ENCODE data around the gene LGALSL. TPM values are rescaled to one million over a fixed set of nuclear protein-coding genes. Genes with fewer than 3 reads are reported as not detected.

The LGALSL gene
- polyA plus RNA-seq, 1 donor (not counting 4 experiments of a cell fraction or from before 2014, with no cell fraction given), result 55.4 TPM

GRCh38 chr2:64463781-64464180 lies 9.8 kb downstream of the LGALSL start:
- DNase-seq (ENCODE audit: low read depth, low spot score) (no peak), FAIRE-seq (no peak)
- Histone ChIP-seq H4K20me1 (ENCODE audit: control insufficient read depth, extremely low read depth, insufficient read depth, low read length) (no peaks in the 10 kb centered on the region), H3K4me1 (ENCODE audit: control insufficient read depth, extremely low read depth, insufficient read depth, low read length) (peaks cover 10% of the 10 kb centered on the region), H3K9me3 (ENCODE audit: control insufficient read depth, low read depth, low read length) (no peaks in the 10 kb centered on the region), H3K36me3 (ENCODE audit: control insufficient read depth in 2 of 2, extremely low read depth in 1 of 2, insufficient read depth in 2 of 2, low read length in 2 of 2) (peaks cover 2 to 5% of the 10 kb centered on the region in 2 experiments), H3K27ac (ENCODE audit: control insufficient read depth, insufficient read depth, low read length) (no peak overlapping the region), H2AFZ (ENCODE audit: control insufficient read depth, low read length) (no peak overlapping the region), H3K4me2 (ENCODE audit: control insufficient read depth, extremely low read depth, insufficient read depth, low read depth, low read length) (no peak overlapping the region), H3K79me2 (ENCODE audit: control insufficient read depth, insufficient read depth, low read length) (no peaks in the 10 kb centered on the region), H3K9ac (ENCODE audit: control insufficient read depth, extremely low read depth, insufficient read depth, low read length) (no peak overlapping the region), H3K9me1 (ENCODE audit: control insufficient read depth, extremely low read depth, insufficient read depth, low read length) (no peaks in the 10 kb centered on the region), H3K4me3 (ENCODE audit: control insufficient read depth in 2 of 3, extremely low read depth in 1 of 3, insufficient read depth in 2 of 3, low read depth in 1 of 3, low read length in 3 of 3) (no peak overlapping the region), H3K27me3 (ENCODE audit: control insufficient read depth, extremely low read depth, insufficient read depth, low read length) (no peaks in the 10 kb centered on the region)
- dilution Hi-C loops (cut with MboI; ENCODE audit: extremely low pct_ligation_motif_present, low sequenced_read_pairs), result no loop called here
- TF ChIP-seq EZH2 (IDR thresholded peaks at IDR 0.05; ENCODE audit: low read length) (no peak), CTCF (optimal IDR thresholded peaks at IDR 0.05 in 1 of 3, IDR thresholded peaks at IDR 0.05 in 1 of 3, conservative IDR thresholded peaks at IDR 0.05 in 1 of 3; ENCODE audit: extremely low read depth in 1 of 3, insufficient read depth in 2 of 3, low read length in 3 of 3) (no peak)

- Histone ChIP-seq H3K79me2 (ENCODE audit: control insufficient read depth, insufficient read depth, low read length) (no peaks in the 10 kb centered on the region), H3K9me1 (ENCODE audit: control insufficient read depth, extremely low read depth, insufficient read depth, low read length) (no peaks in the 10 kb centered on the region), H3K27me3 (ENCODE audit: control insufficient read depth, extremely low read depth, insufficient read depth, low read length) (no peaks in the 10 kb centered on the region), H3K9me3 (ENCODE audit: control insufficient read depth, low read depth, low read length) (no peaks in the 10 kb centered on the region), H3K9ac (ENCODE audit: control insufficient read depth, extremely low read depth, insufficient read depth, low read length) (no peak overlapping the region), H3K4me3 (ENCODE audit: control insufficient read depth in 2 of 3, extremely low read depth in 1 of 3, insufficient read depth in 2 of 3, low read depth in 1 of 3, low read length in 3 of 3) (no peak overlapping the region), H4K20me1 (ENCODE audit: control insufficient read depth, extremely low read depth, insufficient read depth, low read length) (no peaks in the 10 kb centered on the region), H2AFZ (ENCODE audit: control insufficient read depth, low read length) (no peak overlapping the region), H3K27ac (ENCODE audit: control insufficient read depth, insufficient read depth, low read length) (no peak overlapping the region), H3K4me2 (ENCODE audit: control insufficient read depth, extremely low read depth, insufficient read depth, low read depth, low read length) (no peak overlapping the region), H3K4me1 (ENCODE audit: control insufficient read depth, extremely low read depth, insufficient read depth, low read length) (peaks cover 7% of the 10 kb centered on the region), H3K36me3 (ENCODE audit: control insufficient read depth in 2 of 2, extremely low read depth in 1 of 2, insufficient read depth in 2 of 2, low read length in 2 of 2) (no peaks in the 10 kb centered on the region)
- TF ChIP-seq EZH2 (IDR thresholded peaks at IDR 0.05; ENCODE audit: low read length) (no peak), CTCF (optimal IDR thresholded peaks at IDR 0.05 in 1 of 3, IDR thresholded peaks at IDR 0.05 in 1 of 3, conservative IDR thresholded peaks at IDR 0.05 in 1 of 3; ENCODE audit: extremely low read depth in 1 of 3, insufficient read depth in 2 of 3, low read length in 3 of 3) (no peak)
- FAIRE-seq, result no peak
- no peak for DNase-seq (ENCODE audit: low read depth, low spot score)
- dilution Hi-C loops (cut with MboI; ENCODE audit: extremely low pct_ligation_motif_present, low sequenced_read_pairs), result no loop called here
Observed at GRCh38 chr2:64466478-64467085, 12.6 kb downstream of the LGALSL start.
